ENCODE results near the gene METTL26.

The METTL26 gene

GRCh38 chr16:661184-661821 is 25.2 kb upstream of the METTL26 start:
- TF ChIP-seq CTCF (IDR thresholded peaks at IDR 0.05; ENCODE audit: insufficient read depth, low read length, poor library complexity, severe bottlenecking), result no peak
- DNase-seq (ENCODE audit: extremely low read depth, insufficient read length), result no peak
- H3K27me3 ChIP-seq (replicated peaks; ENCODE audit: control insufficient read depth, insufficient read depth, low read length), result no peaks in the 10 kb centered on the region
- no peak overlapping the region for H3K4me3 ChIP-seq (replicated peaks; ENCODE audit: low read depth, low read length)
- peaks cover 4% of the 10 kb centered on the region; the same call in 1 of the 2 replicates for H3K36me3 ChIP-seq (ENCODE audit: control insufficient read depth, insufficient read depth, low read length)

GRCh38 chr16:660459-661183 is 24.5 kb upstream of the METTL26 start:
- peak; percentile 54 for TF ChIP-seq CTCF (IDR thresholded peaks at IDR 0.05; ENCODE audit: insufficient read depth, low read length, poor library complexity, severe bottlenecking)
- Histone ChIP-seq H3K4me3 (replicated peaks; ENCODE audit: low read depth, low read length) (peak overlapping the region; percentile 10), H3K36me3 (ENCODE audit: control insufficient read depth, insufficient read depth, low read length) (peaks cover 4% of the 10 kb centered on the region; the same call in 1 of the 2 replicates), H3K27me3 (replicated peaks; ENCODE audit: control insufficient read depth, insufficient read depth, low read length) (no peaks in the 10 kb centered on the region)
- peak; percentile 79 for DNase-seq (ENCODE audit: extremely low read depth, insufficient read length)

GRCh38 chr16:660132-660458 is 24.0 kb upstream of the METTL26 start:
- DNase-seq (ENCODE audit: extremely low read depth, insufficient read length), result no peak
- no peak for TF ChIP-seq CTCF (IDR thresholded peaks at IDR 0.05; ENCODE audit: insufficient read depth, low read length, poor library complexity, severe bottlenecking)
- Histone ChIP-seq H3K27me3 (replicated peaks; ENCODE audit: control insufficient read depth, insufficient read depth, low read length) (no peaks in the 10 kb centered on the region), H3K36me3 (ENCODE audit: control insufficient read depth, insufficient read depth, low read length) (peaks cover 4% of the 10 kb centered on the region; the same call in 1 of the 2 replicates), H3K4me3 (replicated peaks; ENCODE audit: low read depth, low read length) (no peak overlapping the region; the same call in 1 of the 2 replicates)

- H3K36me3 ChIP-seq (ENCODE audit: control insufficient read depth, insufficient read depth, low read length), result peaks cover 4% of the 10 kb centered on the region; the same call in 1 of the 2 replicates
- no peak for DNase-seq (ENCODE audit: extremely low read depth, insufficient read length)
- H3K27me3 ChIP-seq (replicated peaks; ENCODE audit: control insufficient read depth, insufficient read depth, low read length), result no peaks in the 10 kb centered on the region
- no peak overlapping the region for H3K4me3 ChIP-seq (replicated peaks; ENCODE audit: low read depth, low read length)
- TF ChIP-seq CTCF (IDR thresholded peaks at IDR 0.05; ENCODE audit: insufficient read depth, low read length, poor library complexity, severe bottlenecking), result no peak
Observed at GRCh38 chr16:659618-660017, 23.5 kb upstream of the METTL26 start.

GRCh38 chr16:658679-659571 is 22.8 kb upstream of the METTL26 start:
- Histone ChIP-seq H3K4me3 (replicated peaks; ENCODE audit: low read depth, low read length) (no peak overlapping the region), H3K27me3 (replicated peaks; ENCODE audit: control insufficient read depth, insufficient read depth, low read length) (no peaks in the 10 kb centered on the region), H3K36me3 (ENCODE audit: control insufficient read depth, insufficient read depth, low read length) (peaks cover 4% of the 10 kb centered on the region; the same call in 1 of the 2 replicates)
- peak; percentile 15 for TF ChIP-seq CTCF (IDR thresholded peaks at IDR 0.05; ENCODE audit: insufficient read depth, low read length, poor library complexity, severe bottlenecking)
- no peak for DNase-seq (ENCODE audit: extremely low read depth, insufficient read length)

Data from GM06990 (cell line).